ENCODE results near the gene AXL. TPM values are rescaled to one million over a fixed set of nuclear protein-coding genes. Genes with fewer than 3 reads are reported as not detected.

Gene AXL
- total and polyA plus RNA-seq, 9 of the 15 experiments (the other 6 are each of a cell fraction or from before 2014, with no cell fraction given): 0.80 to 6.6 (median 1.6) TPM

- TF ChIP-seq TBL1XR1 (IDR thresholded peaks at IDR 0.05; ENCODE audit: low read length in 2 of 2) (0 out of 4 replicates have a peak, but pooled peaks of 1 of the 2 experiments have one; percentile 32), ZNF740 (CRISPR knock-in tag; IDR thresholded peaks at IDR 0.05) (peak; percentile 92), ZNF740 (tag; IDR thresholded peaks at IDR 0.05) (peak in 1 of 2 experiments; percentile 82; a peak in 2 of 4 replicates), MLLT1 (IDR thresholded peaks at IDR 0.05) (peak; percentile 83 to 90), ZNF318 (IDR thresholded peaks at IDR 0.05; ENCODE audit: borderline replicate concordance in 1 of 2, low read depth in 1 of 2) (peak in 1 of 2 experiments; percentile 65; a peak in 1 of 4 replicates), ZNF696 (CRISPR knock-in tag; conservative IDR thresholded peaks at IDR 0.05) (no peak), GTF3C2 (IDR thresholded peaks at IDR 0.05; ENCODE audit: borderline replicate concordance, extremely low read depth, insufficient read length) (no peak), TARDBP (IDR thresholded peaks at IDR 0.05) (peak; percentile 86; the same call in 1 of the 2 replicates), ZNF445 (CRISPR knock-in tag; IDR thresholded peaks at IDR 0.05; ENCODE audit: low read depth) (no peak), ZNF408 (CRISPR knock-in tag; IDR thresholded peaks at IDR 0.05; ENCODE audit: low read depth) (no peak), RBM22 (IDR thresholded peaks at IDR 0.05; ENCODE audit: low read depth, low read length, poor library complexity, severe bottlenecking) (peak; percentile 98), PYGO2 (tag; IDR thresholded peaks at IDR 0.05) (no peak; the same call in 1 of the 2 replicates)
Observed at GRCh38 chr19:41310033-41310831, 91.2 kb downstream of the AXL start, which contains the start of gene CCDC97 (continued).
